ENCODE measurements around the gene LRRC10B. TPM values are rescaled to one million over a fixed set of nuclear protein-coding genes. Genes with fewer than 3 reads are reported as not detected.

Gene LRRC10B
- total RNA-seq, 4 donors from 2014 or later, result 1.1 to 2.0 (median 1.7) TPM

DNA sequence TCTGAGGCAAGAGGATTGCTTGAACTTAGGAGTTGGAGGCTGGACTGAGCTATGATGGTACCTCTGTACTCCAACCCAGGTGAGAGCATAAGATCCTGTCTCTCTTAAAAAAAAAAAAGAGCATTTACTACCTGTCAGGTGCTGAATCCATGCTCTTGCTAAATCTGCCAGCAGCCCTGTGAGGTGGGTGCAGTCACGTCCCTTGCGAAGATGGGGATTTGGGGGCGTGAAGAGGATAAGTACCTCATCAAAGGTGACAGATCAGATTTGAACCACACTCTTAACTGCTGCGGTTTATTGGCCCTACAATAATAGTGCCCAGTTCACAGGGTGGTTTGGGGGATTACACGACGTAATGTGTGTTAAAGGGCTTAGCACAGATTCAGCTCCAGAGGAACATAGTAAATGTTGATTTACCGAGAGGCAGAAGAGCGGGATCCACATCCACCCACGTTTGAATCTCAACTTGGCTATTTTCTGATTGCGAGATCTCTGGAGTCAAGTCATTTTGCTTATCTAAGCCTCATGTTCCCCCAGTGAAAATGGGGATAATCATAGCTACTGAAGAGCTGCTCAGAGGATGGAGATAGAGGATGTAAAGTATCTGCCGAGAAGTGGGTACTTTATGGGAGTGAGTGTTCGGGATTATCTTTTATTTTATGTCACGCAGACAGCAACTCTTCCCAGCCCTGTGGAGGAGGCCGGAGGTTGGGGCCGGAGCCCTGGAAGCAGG, 28.1 kb upstream of the LRRC10B start:
- TF ChIP-seq, protein P1, sequence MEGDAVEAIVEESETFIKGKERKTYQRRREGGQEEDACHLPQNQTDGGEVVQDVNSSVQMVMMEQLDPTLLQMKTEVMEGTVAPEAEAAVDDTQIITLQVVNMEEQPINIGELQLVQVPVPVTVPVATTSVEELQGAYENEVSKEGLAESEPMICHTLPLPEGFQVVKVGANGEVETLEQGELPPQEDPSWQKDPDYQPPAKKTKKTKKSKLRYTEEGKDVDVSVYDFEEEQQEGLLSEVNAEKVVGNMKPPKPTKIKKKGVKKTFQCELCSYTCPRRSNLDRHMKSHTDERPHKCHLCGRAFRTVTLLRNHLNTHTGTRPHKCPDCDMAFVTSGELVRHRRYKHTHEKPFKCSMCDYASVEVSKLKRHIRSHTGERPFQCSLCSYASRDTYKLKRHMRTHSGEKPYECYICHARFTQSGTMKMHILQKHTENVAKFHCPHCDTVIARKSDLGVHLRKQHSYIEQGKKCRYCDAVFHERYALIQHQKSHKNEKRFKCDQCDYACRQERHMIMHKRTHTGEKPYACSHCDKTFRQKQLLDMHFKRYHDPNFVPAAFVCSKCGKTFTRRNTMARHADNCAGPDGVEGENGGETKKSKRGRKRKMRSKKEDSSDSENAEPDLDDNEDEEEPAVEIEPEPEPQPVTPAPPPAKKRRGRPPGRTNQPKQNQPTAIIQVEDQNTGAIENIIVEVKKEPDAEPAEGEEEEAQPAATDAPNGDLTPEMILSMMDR (IDR thresholded peaks at IDR 0.05), result no peak
- DNase-seq (ENCODE audit: low spot score) (no peak), ATAC-seq (ENCODE audit: low FRiP score) (no peak)

DNA sequence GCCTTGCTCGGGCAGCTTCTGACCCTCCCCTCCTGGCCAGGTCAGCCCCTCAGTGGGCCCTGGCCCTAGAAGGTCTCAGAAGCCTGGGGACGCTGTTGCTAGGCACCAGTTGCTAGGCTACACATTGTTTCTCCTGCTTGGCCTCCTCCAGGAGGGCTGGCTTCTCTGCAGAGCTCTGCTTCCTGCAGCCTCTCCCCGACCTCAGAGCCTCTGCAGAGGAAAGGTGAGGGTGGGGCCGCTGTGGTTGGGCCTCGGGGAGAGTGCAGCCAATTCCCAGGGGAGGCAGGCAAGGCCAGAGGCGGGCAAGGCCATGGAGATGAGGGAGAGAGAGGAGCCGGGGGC, 27.6 kb upstream of the LRRC10B start:
- TF ChIP-seq, protein P1 (IDR thresholded peaks at IDR 0.05), result no peak
- no peak for ATAC-seq (ENCODE audit: low FRiP score)
- no peak for DNase-seq (ENCODE audit: low spot score)

DNA sequence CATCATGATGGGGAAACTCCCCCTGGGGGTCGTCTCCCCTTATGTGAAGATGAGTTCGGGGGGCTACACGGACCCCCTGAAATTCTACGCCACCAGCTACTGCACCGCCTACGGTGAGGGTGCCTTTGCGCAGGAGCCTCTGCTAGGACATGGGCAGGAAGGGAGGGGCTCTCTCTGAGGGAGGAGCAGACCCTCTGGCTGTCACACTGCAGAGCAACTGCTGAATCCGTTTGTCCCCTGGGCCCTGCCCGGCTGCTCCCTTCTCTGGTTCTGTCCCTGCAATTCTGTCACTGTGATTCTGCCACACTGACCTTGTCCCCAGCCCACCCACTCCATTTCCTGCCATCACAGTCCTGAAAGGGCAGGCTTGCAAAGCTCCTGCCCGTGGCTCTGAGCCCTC, 26.7 kb upstream of the LRRC10B start:
- ATAC-seq (ENCODE audit: low FRiP score) (no peak), DNase-seq (ENCODE audit: low spot score) (no peak)
- TF ChIP-seq, protein P1 (IDR thresholded peaks at IDR 0.05), result no peak

DNA sequence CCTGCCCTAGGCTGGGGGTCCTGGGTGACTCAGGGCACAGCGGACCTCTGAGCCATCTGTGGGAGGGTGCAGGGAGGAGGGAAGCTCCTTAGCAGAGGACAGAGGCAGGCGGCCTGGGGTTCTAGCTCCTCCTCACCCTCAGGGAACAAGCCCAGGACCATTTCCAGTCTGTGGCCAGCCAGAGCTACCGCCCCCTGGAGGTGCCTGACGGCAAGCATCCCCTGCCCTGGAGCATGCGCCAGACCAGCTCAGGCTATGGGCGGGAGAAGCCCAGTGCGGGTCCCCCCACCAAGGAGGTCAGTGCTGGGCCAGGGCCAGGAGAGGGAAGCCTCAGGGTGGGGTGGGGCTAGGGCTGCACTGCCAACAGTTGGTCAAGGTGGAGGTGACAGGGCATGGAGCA, 26.0 kb upstream of the LRRC10B start:
- ATAC-seq (ENCODE audit: low FRiP score), result no peak
- TF ChIP-seq, protein P1 (IDR thresholded peaks at IDR 0.05), result no peak
- no peak for DNase-seq (ENCODE audit: low spot score)

DNA sequence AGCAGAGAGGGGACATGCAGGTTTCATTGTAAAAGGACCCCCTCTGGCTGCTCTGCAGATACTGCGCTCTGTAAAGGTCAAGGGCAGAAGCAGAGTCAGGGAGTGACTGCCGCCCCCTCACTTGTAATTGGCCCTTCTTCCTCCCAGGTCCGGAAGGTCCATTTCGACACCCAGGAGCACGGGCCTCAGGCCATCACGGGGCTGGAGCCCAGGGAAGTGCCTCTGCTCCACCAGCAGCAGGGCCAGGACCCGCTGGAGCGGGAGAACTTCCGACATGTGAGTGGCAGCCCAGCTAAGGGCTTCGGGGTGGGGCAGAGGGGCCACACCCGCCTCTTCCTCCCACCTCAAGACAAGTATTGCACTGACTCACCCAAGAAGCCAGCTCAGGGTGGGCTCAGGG, 24.0 kb upstream of the LRRC10B start:
- no peak for ATAC-seq (ENCODE audit: low FRiP score)
- DNase-seq (ENCODE audit: low spot score), result no peak
- TF ChIP-seq, protein P1 (IDR thresholded peaks at IDR 0.05), result no peak

DNA sequence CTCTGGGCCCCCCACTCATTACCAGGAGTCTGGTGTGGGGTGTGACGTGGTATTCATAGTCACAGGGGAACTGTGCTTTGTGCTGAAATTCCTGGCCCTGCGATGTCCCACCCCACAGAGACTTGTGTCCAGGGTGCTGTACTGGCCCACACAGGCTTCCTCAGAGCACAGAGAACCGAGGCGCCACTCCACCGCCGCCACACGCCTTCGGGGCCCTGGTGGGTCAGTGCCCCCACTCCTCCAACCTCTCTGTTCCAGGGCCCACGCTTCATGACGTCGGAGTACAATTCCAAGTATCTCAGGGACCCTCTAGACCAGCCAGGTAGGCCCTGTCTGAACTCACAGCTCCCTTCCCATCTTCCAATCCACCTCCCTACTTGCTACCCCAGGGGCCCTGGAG, 23.5 kb upstream of the LRRC10B start:
- DNase-seq (ENCODE audit: low spot score) (no peak), ATAC-seq (ENCODE audit: low FRiP score) (no peak)
- TF ChIP-seq, protein P1 (IDR thresholded peaks at IDR 0.05), result no peak

DNA sequence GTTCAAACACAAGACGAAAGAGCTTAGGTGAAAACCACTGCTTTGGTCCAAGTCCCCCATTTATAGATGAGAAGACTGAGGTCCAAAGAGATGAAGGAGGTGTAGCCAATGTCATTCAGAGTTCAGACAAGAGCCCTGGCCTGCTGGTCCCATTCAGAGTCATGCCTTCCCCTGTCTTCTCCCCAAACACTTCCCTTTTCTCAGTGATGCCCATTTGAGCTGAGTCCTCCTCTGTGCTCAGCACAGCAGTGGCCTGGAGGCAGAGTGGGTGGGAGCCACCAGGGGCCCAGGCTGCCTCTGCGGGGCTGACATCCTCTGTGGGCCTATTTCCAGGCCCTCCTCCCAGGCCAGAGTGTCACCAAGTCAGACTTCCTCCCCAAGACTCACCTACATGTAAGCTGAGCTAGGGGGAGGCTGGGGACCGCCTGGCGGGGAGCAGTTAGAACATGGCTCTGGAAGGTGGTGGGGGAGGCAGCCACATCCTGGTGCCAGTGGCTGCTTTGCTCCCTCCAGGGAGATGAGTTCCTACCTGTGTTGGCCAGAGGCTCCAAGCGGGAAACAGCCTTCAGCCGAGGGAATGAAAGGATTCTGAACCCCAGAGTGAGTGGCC, 22.4 kb upstream of the LRRC10B start:
- no peak for DNase-seq (ENCODE audit: low spot score)
- no peak for ATAC-seq (ENCODE audit: low FRiP score)
- TF ChIP-seq, protein P1 (IDR thresholded peaks at IDR 0.05), result no peak

Measured in omental fat pad (tissue), 4 donors.